OCI-LY7 (cell line): ENCODE results near the gene FGFR4. TPM values are rescaled to one million over a fixed set of nuclear protein-coding genes. Genes with fewer than 3 reads are reported as not detected.

ENCODE experiments used
- BruUV-seq: library from RNA; stranded (reverse); fragments of 400-500 nt; replicated peaks from 2 replicates; lab custom pipeline; 2021; lab: Mats Ljungman, UMichigan
- CTCF ChIA-PET: fragments of 300-600 bp; sonication (Branson Sonifier 250); formaldehyde crosslinking; loops from one replicate; lab custom pipeline; 2022; ENCODE audit warnings: antibody characterized with exemption; ENCODE audit not compliant: unreplicated experiment; lab: Charles Lee
- POLR2A ChIA-PET: fragments of 300-600 bp; sonication (Branson Sonifier 250); formaldehyde crosslinking; loops from one replicate; lab custom pipeline; 2022; ENCODE audit warnings: antibody characterized with exemption; lab: Charles Lee
- DNase-seq: peaks from one replicate; pipeline ENCODE4 v3.0.0-alpha.2; 2015; ENCODE audit warnings: low spot score
- H2AFZ ChIP-seq: fragments of 200-600 bp; sonication (generic), shearing (Covaris generic); 2 replicates; pipeline ENCODE4 v1.6.1; 2014; ENCODE audit warnings: mild to moderate bottlenecking, antibody characterized with exemption, low read length, moderate library complexity
- H3K27ac ChIP-seq: fragments of 200-600 bp; sonication (generic); 2 replicates; pipeline ENCODE4 v1.5.1; 2014; ENCODE audit warnings: mixed run types, low read depth, mild to moderate bottlenecking, moderate library complexity, low read length, inconsistent platforms; ENCODE audit not compliant: poor library complexity, severe bottlenecking
- H3K36me3 ChIP-seq: fragments of 200-600 bp; sonication (generic); 2 replicates; pipeline ENCODE4 v1.6.1; 2014; ENCODE audit warnings: mild to moderate bottlenecking, antibody characterized with exemption, low read length, moderate library complexity, mixed read lengths; ENCODE audit not compliant: insufficient read depth
- H3K4me1 ChIP-seq: fragments of 200-600 bp; sonication (generic); 2 replicates; pipeline ENCODE4 v1.5.1; 2014; ENCODE audit warnings: mild to moderate bottlenecking, low read length; ENCODE audit not compliant: insufficient read depth, poor library complexity, severe bottlenecking
- H3K4me2 ChIP-seq: fragments of 200-600 bp; sonication (generic); 2 replicates; pipeline ENCODE4 v1.6.1; 2014; ENCODE audit warnings: mild to moderate bottlenecking, low read length
- H3K4me3 ChIP-seq: fragments of 200-600 bp; sonication (generic); 2 replicates; pipeline ENCODE4 v1.5.1; 2014; ENCODE audit warnings: mild to moderate bottlenecking, low read depth, low read length; ENCODE audit not compliant: poor library complexity, severe bottlenecking
- H3K79me2 ChIP-seq: fragments of 200-600 bp; sonication (generic); 2 replicates; pipeline ENCODE4 v1.6.1; 2016; ENCODE audit warnings: low read depth, mild to moderate bottlenecking, low read length, moderate library complexity, mixed read lengths; ENCODE audit not compliant: insufficient read depth
- H3K9me2 ChIP-seq: fragments of 200-600 bp; sonication (generic); 2 replicates; pipeline ENCODE4 v1.6.1; 2016; ENCODE audit warnings: mild to moderate bottlenecking, low read length, mixed read lengths; ENCODE audit not compliant: insufficient read depth
- H3K9me3 ChIP-seq: fragments of 200-600 bp; sonication (generic); 2 replicates; pipeline ENCODE4 v1.6.1; 2014; ENCODE audit warnings: mild to moderate bottlenecking, mixed run types, low read length, mixed read lengths
- H4K20me1 ChIP-seq: fragments of 200-600 bp; sonication (generic); 2 replicates; pipeline ENCODE4 v1.6.1; 2014; ENCODE audit warnings: mild to moderate bottlenecking, antibody characterized with exemption, low read length, moderate library complexity, mixed read lengths; ENCODE audit not compliant: insufficient read depth
- CTCF ChIP-seq: fragments of 200-600 bp; sonication (generic); conservative IDR thresholded peaks from 2 replicates; pipeline ENCODE4 v1.5.1; 2014; ENCODE audit warnings: mild to moderate bottlenecking, antibody characterized with exemption, low read length, moderate library complexity, mixed read lengths
- EZH2phosphoT487 ChIP-seq: fragments of 200-600 bp; sonication (generic); IDR thresholded peaks from 2 replicates; pipeline ENCODE4 v1.6.1; 2018; ENCODE audit warnings: low read depth, borderline replicate concordance, mild to moderate bottlenecking, mixed run types, antibody characterized with exemption, low read length, moderate library complexity, mixed read lengths
- intact Hi-C: fragments of 100-400 bp; cut with micrococcal nuclease; formaldehyde crosslinking; loops from one replicate; pipeline ENCODE4 v1.10.0; 2022; ENCODE audit not compliant: unreplicated experiment
- total RNA-seq, 2 experiments: library from RNA; depleted of rRNA in 1 of 2; stranded (reverse); fragments of >200 nt in 1 of 2; shearing (Covaris generic) in 1 of 2; gene quantifications; 2 replicates each; pipeline ENCODE4 v1.2.3, GENCODE V29; 2014 to 2022

The FGFR4 gene
- total RNA-seq, 2 experiments from 2014 or later: 1.2 to 4.5 TPM

DNA sequence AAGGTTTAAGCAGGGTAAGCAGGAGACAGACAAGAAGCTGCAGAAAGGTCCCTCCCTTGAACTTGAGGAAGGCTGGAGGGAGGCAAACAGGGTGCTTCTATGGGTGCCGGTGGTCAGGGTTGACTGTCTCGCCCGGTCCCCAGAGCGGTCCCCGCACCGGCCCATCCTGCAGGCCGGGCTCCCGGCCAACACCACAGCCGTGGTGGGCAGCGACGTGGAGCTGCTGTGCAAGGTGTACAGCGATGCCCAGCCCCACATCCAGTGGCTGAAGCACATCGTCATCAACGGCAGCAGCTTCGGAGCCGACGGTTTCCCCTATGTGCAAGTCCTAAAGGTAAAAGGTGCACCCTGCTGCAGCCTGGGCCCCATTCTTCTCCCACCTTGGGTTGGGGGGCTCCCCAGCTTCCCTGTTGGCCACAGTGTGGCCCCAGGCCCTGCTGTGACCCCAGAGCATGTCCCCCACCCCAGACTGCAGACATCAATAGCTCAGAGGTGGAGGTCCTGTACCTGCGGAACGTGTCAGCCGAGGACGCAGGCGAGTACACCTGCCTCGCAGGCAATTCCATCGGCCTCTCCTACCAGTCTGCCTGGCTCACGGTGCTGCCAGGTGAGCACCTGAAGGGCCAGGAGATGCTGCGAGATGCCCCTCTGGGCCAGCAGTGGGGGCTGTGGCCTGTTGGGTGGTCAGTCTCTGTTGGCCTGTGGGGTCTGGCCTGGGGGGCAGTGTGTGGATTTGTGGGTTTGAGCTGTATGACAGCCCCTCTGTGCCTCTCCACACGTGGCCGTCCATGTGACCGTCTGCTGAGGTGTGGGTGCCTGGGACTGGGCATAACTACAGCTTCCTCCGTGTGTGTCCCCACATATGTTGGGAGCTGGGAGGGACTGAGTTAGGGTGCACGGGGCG, 5.7 kb downstream of the FGFR4 start:
- no peak overlapping the region for H3K4me3 ChIP-seq
- H4K20me1 ChIP-seq: no peaks in the 10 kb centered on the region
- H3K36me3 ChIP-seq: no peaks in the 10 kb centered on the region
- H3K27ac ChIP-seq: no peak overlapping the region
- BruUV-seq: no TSS peak
- H3K9me3 ChIP-seq: no peaks in the 10 kb centered on the region
- intact Hi-C loops: no loop called here
- ChIA-PET POLR2A (no interaction called here), CTCF (no interaction called here)
- H3K9me2 ChIP-seq: no peaks in the 10 kb centered on the region
- H3K79me2 ChIP-seq: no peaks in the 10 kb centered on the region
- no peak for DNase-seq
- H2AFZ ChIP-seq: no peak overlapping the region
- TF ChIP-seq EZH2phosphoT487 (no peak), CTCF (no peak)
- peaks cover 2% of the 10 kb centered on the region for H3K4me1 ChIP-seq
- H3K4me2 ChIP-seq: no peak overlapping the region

- no peak overlapping the region for H3K27ac ChIP-seq
- no peak overlapping the region for H3K4me3 ChIP-seq
- H3K4me1 ChIP-seq: no peaks in the 10 kb centered on the region
- no peaks in the 10 kb centered on the region for H3K9me3 ChIP-seq
- H2AFZ ChIP-seq: no peak overlapping the region
- no peak for DNase-seq
- no peaks in the 10 kb centered on the region for H3K36me3 ChIP-seq
- no peaks in the 10 kb centered on the region for H4K20me1 ChIP-seq
- POLR2A ChIA-PET: no interaction called here
- H3K79me2 ChIP-seq: no peaks in the 10 kb centered on the region
- no peak overlapping the region for H3K4me2 ChIP-seq
- intact Hi-C loops: no loop called here
- H3K9me2 ChIP-seq: no peaks in the 10 kb centered on the region
- no peak for TF ChIP-seq EZH2phosphoT487
- no peak for TF ChIP-seq CTCF
- CTCF ChIA-PET: no interaction called here
- no TSS peak for BruUV-seq
Measured at GRCh38 chr5:177093082-177093712, 6.5 kb downstream of the FGFR4 start.

DNA sequence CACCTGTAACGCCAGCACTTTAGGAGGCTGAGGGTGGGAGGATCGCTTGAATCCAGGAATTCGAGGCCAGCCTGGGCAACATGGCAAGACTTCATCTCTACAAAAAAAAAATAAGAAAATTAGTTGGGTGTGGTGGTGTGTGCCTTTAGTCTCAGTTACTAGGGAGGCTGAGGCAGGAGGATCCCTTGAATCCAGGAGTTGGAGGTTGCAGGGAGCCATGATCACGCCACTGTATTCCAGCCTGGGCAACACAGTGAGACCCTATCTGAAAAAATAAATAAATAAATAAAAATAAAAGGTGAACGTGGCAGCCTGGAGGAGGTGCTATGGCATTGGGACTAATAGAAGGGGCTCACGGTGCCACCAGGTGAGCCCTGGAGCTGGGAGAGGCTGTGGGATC, 7.1 kb downstream of the FGFR4 start:
- no TSS peak for BruUV-seq
- intact Hi-C loops: no loop called here
- H2AFZ ChIP-seq: no peak overlapping the region
- H3K4me3 ChIP-seq: no peak overlapping the region
- no peak overlapping the region for H3K27ac ChIP-seq
- ChIA-PET POLR2A (no interaction called here), CTCF (no interaction called here)
- TF ChIP-seq EZH2phosphoT487 (no peak), CTCF (no peak)
- no peak overlapping the region for H3K4me2 ChIP-seq
- no peaks in the 10 kb centered on the region for H3K36me3 ChIP-seq
- H4K20me1 ChIP-seq: no peaks in the 10 kb centered on the region
- no peaks in the 10 kb centered on the region for H3K4me1 ChIP-seq
- no peak for DNase-seq
- H3K9me3 ChIP-seq: no peaks in the 10 kb centered on the region
- H3K9me2 ChIP-seq: no peaks in the 10 kb centered on the region
- H3K79me2 ChIP-seq: no peaks in the 10 kb centered on the region
